Activated naive CD4-positive, alpha-beta T cell treated with Interleukin-2 at 50 U/mL for 16 hours (primary cell): ENCODE results near the gene WDR45B.

Experiments
- DNase-seq: peaks from one replicate; pipeline ENCODE4 v3.0.0-alpha.2; 2020

Gene WDR45B

GRCh38 chr17:82648165-82648668 is at the start of gene WDR45B:
TSS of gene WDR45B (minus strand) at chr17:82648444. CDS start at chr17:82648340, 104 bp downstream.
- peak; percentile 91 for DNase-seq

- DNase-seq, result no peak
Measured at GRCh38 chr17:82697808-82698064, 49.5 kb upstream of the WDR45B start.

- peak; percentile 17 for DNase-seq
Measured at GRCh38 chr17:82696916-82697807, 48.9 kb upstream of the WDR45B start.

GRCh38 chr17:82696259-82696658 is 48.0 kb upstream of the WDR45B start:
- DNase-seq, result no peak

- no peak for DNase-seq
Measured at GRCh38 chr17:82694647-82695046, 46.4 kb upstream of the WDR45B start.

GRCh38 chr17:82693168-82693867 is 45.1 kb upstream of the WDR45B start:
- no peak for DNase-seq

GRCh38 chr17:82692268-82692667 is 44.0 kb upstream of the WDR45B start:
- no peak for DNase-seq

- DNase-seq, result no peak
Measured at GRCh38 chr17:82691714-82692113, 43.5 kb upstream of the WDR45B start.

- DNase-seq, result no peak
Measured at GRCh38 chr17:82690786-82691489, 42.7 kb upstream of the WDR45B start.

GRCh38 chr17:82689077-82689476 is 40.8 kb upstream of the WDR45B start:
- no peak for DNase-seq

GRCh38 chr17:82687871-82688270 is 39.6 kb upstream of the WDR45B start:
- no peak for DNase-seq

- DNase-seq, result no peak
Measured at GRCh38 chr17:82687375-82687861, 39.2 kb upstream of the WDR45B start.

GRCh38 chr17:82686366-82687324 is 38.4 kb upstream of the WDR45B start:
- no peak for DNase-seq

GRCh38 chr17:82685291-82685690 is 37.0 kb upstream of the WDR45B start:
- no peak for DNase-seq

GRCh38 chr17:82684228-82684841 is 36.1 kb upstream of the WDR45B start:
- no peak for DNase-seq

GRCh38 chr17:82683534-82683933 is 35.3 kb upstream of the WDR45B start:
- DNase-seq, result no peak

- DNase-seq, result no peak
Measured at GRCh38 chr17:82681547-82681946, 33.3 kb upstream of the WDR45B start.

GRCh38 chr17:82679586-82680465 is 31.6 kb upstream of the WDR45B start:
- DNase-seq, result no peak

GRCh38 chr17:82678265-82678891 is 30.1 kb upstream of the WDR45B start:
- no peak for DNase-seq

- DNase-seq, result no peak
Measured at GRCh38 chr17:82677353-82677925, 29.2 kb upstream of the WDR45B start.
